WTC11 (cell line): ENCODE measurements around the gene MTA1. TPM values are rescaled to one million over a fixed set of nuclear protein-coding genes. Genes with fewer than 3 reads are reported as not detected.

ENCODE experiments used
- ATAC-seq: fragments of 200-7000 bp; cut with Tn5 transposase; 2 replicates; pipeline ENCODE4 v1.10.0; 2021; ENCODE audit warnings: mild to moderate bottlenecking, moderate library complexity
- CTCF ChIA-PET: fragments of 300-600 bp; sonication (Branson Sonifier 250); formaldehyde crosslinking; loops from one replicate; lab custom pipeline; 2021; ENCODE audit warnings: antibody characterized with exemption; lab: Charles Lee
- POLR2A ChIA-PET: fragments of 350-600 bp; sonication (Branson Sonifier 250); formaldehyde crosslinking; loops from one replicate; lab custom pipeline; 2021; ENCODE audit warnings: antibody characterized with exemption; lab: Charles Lee
- DNase-seq: peaks from one replicate; pipeline ENCODE4 v3.0.0; 2021; ENCODE audit warnings: low spot score
- H3K27ac Mint-ChIP-seq: 2 replicates; pipeline ENCODE4 v1.8.0; 2021; ENCODE audit warnings: mixed read lengths
- H3K27me3 Mint-ChIP-seq: 2 replicates; pipeline ENCODE4 v1.8.0; 2021; ENCODE audit warnings: low read depth, mild to moderate bottlenecking, moderate library complexity, mixed read lengths
- H3K36me3 Mint-ChIP-seq: 2 replicates; pipeline ENCODE4 v1.8.0; 2021; ENCODE audit warnings: mixed read lengths
- H3K4me1 Mint-ChIP-seq: 2 replicates; pipeline ENCODE4 v1.8.0; 2022; ENCODE audit warnings: mixed read lengths
- H3K4me3 Mint-ChIP-seq: 2 replicates; pipeline ENCODE4 v1.8.0; 2021; ENCODE audit warnings: mild to moderate bottlenecking, moderate library complexity, mixed read lengths
- H3K9me3 Mint-ChIP-seq: 2 replicates; pipeline ENCODE4 v1.8.0; 2021; ENCODE audit warnings: mixed read lengths
- FOXJ3 ChIP-seq: sonication (generic); formaldehyde crosslinking; IDR thresholded peaks from 2 replicates; pipeline ENCODE4 v1.9.0; 2021; ENCODE audit warnings: missing genetic modification reagents, mild to moderate bottlenecking, borderline replicate concordance
- KAT7 ChIP-seq: sonication (generic); formaldehyde crosslinking; IDR thresholded peaks from 2 replicates; pipeline ENCODE4 v1.8.1; 2023; ENCODE audit warnings: missing genetic modification reagents, mild to moderate bottlenecking, borderline replicate concordance
- NR2C2 ChIP-seq: sonication (generic); formaldehyde crosslinking; IDR thresholded peaks from 2 replicates; pipeline ENCODE4 v1.8.0; 2022; ENCODE audit warnings: mild to moderate bottlenecking, missing genetic modification reagents
- RELA ChIP-seq: sonication (generic); formaldehyde crosslinking; IDR thresholded peaks from 2 replicates; pipeline ENCODE4 v1.8.1; 2022; ENCODE audit warnings: missing genetic modification reagents, mild to moderate bottlenecking, borderline replicate concordance
- SMAD3 ChIP-seq: sonication (generic); formaldehyde crosslinking; IDR thresholded peaks from 2 replicates; pipeline ENCODE4 v1.8.0; 2022; ENCODE audit warnings: missing genetic modification reagents, mild to moderate bottlenecking, borderline replicate concordance
- TEAD1 ChIP-seq: sonication (generic); formaldehyde crosslinking; IDR thresholded peaks from 2 replicates; pipeline ENCODE4 v1.8.0; 2022; ENCODE audit warnings: mild to moderate bottlenecking, missing genetic modification reagents
- ZBTB21 ChIP-seq: sonication (generic); formaldehyde crosslinking; IDR thresholded peaks from 2 replicates; pipeline ENCODE4 v1.8.1; 2023; ENCODE audit warnings: mild to moderate bottlenecking, missing genetic modification reagents, borderline replicate concordance
- ZNF121 ChIP-seq: sonication (generic); formaldehyde crosslinking; IDR thresholded peaks from 2 replicates; pipeline ENCODE4 v1.8.0; 2023; ENCODE audit warnings: missing genetic modification reagents
- total RNA-seq: library from RNA; stranded (reverse); gene quantifications from 3 replicates; pipeline ENCODE4 v1.2.3, GENCODE V29; 2021
- TF ChIP-seq, protein P1 (sequence below): sonication (generic); formaldehyde crosslinking; IDR thresholded peaks from 2 replicates; pipeline ENCODE4 v1.8.1; 2023; ENCODE audit warnings: mild to moderate bottlenecking, missing genetic modification reagents, borderline replicate concordance
- TF ChIP-seq, protein P2 (sequence below): sonication (generic); formaldehyde crosslinking; IDR thresholded peaks from 2 replicates; pipeline ENCODE4 v1.8.0; 2023; ENCODE audit warnings: mild to moderate bottlenecking, missing genetic modification reagents
- TF ChIP-seq, protein P3 (sequence below): sonication (generic); formaldehyde crosslinking; IDR thresholded peaks from 2 replicates; pipeline ENCODE4 v1.8.0; 2022; ENCODE audit warnings: mild to moderate bottlenecking, missing genetic modification reagents
- TF ChIP-seq, protein P4 (sequence below): fragments of 250-450 bp; sonication (Bioruptor Pico); IDR thresholded peaks from 2 replicates; pipeline ENCODE4 v1.9.0; 2021; ENCODE audit warnings: mild to moderate bottlenecking, borderline replicate concordance
- TF ChIP-seq, protein P5 (sequence below): fragments of 250-450 bp; sonication (Bioruptor Pico); IDR thresholded peaks from 2 replicates; pipeline ENCODE4 v1.8.0; 2021; ENCODE audit warnings: mild to moderate bottlenecking
- TF ChIP-seq, protein P6 (sequence below): sonication (generic); formaldehyde crosslinking; IDR thresholded peaks from 2 replicates; pipeline ENCODE4 v1.8.0; 2023; ENCODE audit warnings: missing genetic modification reagents
- TF ChIP-seq, protein P7 (sequence below): sonication (generic); formaldehyde crosslinking; IDR thresholded peaks from 2 replicates; pipeline ENCODE4 v1.8.0; 2022; ENCODE audit warnings: mild to moderate bottlenecking, missing genetic modification reagents

Gene MTA1
- total RNA-seq, 1 experiment from 2014 or later, result 279 TPM

DNA sequence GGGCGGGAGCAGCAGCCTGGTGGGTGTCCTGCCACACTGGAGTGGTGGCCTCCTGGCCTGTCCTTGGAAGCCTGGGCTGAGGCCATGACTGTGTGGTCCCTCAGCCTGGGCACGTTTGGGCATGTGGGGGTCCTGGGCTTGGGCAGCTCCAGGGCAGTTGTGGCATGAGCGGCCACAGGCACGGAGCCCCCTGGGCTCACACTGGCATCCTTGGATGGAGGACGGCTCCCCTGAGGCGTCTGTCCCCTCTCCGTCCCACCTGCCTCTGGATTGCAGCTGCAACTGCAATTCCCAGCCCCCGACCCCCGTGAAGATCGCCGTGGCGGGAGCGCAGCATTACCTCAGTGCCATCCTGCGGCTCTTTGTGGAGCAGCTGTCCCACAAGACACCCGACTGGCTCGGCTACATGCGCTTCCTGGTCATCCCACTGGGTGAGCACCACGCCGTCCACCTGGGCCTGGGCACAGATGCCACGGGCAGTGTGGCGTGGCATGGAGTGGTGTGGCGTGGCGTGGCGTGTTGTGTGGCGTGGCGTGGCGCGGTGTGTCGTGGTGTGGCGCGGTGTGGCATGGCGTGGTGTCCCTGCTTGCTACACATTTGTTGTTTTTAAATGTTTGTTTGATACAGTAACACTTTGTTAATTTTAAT, 36.4 kb upstream of the MTA1 start (continued):
- TF ChIP-seq, protein P1, sequence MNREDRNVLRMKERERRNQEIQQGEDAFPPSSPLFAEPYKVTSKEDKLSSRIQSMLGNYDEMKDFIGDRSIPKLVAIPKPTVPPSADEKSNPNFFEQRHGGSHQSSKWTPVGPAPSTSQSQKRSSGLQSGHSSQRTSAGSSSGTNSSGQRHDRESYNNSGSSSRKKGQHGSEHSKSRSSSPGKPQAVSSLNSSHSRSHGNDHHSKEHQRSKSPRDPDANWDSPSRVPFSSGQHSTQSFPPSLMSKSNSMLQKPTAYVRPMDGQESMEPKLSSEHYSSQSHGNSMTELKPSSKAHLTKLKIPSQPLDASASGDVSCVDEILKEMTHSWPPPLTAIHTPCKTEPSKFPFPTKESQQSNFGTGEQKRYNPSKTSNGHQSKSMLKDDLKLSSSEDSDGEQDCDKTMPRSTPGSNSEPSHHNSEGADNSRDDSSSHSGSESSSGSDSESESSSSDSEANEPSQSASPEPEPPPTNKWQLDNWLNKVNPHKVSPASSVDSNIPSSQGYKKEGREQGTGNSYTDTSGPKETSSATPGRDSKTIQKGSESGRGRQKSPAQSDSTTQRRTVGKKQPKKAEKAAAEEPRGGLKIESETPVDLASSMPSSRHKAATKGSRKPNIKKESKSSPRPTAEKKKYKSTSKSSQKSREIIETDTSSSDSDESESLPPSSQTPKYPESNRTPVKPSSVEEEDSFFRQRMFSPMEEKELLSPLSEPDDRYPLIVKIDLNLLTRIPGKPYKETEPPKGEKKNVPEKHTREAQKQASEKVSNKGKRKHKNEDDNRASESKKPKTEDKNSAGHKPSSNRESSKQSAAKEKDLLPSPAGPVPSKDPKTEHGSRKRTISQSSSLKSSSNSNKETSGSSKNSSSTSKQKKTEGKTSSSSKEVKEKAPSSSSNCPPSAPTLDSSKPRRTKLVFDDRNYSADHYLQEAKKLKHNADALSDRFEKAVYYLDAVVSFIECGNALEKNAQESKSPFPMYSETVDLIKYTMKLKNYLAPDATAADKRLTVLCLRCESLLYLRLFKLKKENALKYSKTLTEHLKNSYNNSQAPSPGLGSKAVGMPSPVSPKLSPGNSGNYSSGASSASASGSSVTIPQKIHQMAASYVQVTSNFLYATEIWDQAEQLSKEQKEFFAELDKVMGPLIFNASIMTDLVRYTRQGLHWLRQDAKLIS (CRISPR knock-in tag), result no peak
- TF ChIP-seq ZBTB21, result no peak
- TF ChIP-seq KAT7 (CRISPR knock-in tag), result no peak
- TF ChIP-seq, protein P2, sequence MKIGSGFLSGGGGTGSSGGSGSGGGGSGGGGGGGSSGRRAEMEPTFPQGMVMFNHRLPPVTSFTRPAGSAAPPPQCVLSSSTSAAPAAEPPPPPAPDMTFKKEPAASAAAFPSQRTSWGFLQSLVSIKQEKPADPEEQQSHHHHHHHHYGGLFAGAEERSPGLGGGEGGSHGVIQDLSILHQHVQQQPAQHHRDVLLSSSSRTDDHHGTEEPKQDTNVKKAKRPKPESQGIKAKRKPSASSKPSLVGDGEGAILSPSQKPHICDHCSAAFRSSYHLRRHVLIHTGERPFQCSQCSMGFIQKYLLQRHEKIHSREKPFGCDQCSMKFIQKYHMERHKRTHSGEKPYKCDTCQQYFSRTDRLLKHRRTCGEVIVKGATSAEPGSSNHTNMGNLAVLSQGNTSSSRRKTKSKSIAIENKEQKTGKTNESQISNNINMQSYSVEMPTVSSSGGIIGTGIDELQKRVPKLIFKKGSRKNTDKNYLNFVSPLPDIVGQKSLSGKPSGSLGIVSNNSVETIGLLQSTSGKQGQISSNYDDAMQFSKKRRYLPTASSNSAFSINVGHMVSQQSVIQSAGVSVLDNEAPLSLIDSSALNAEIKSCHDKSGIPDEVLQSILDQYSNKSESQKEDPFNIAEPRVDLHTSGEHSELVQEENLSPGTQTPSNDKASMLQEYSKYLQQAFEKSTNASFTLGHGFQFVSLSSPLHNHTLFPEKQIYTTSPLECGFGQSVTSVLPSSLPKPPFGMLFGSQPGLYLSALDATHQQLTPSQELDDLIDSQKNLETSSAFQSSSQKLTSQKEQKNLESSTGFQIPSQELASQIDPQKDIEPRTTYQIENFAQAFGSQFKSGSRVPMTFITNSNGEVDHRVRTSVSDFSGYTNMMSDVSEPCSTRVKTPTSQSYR, result no peak
- TF ChIP-seq, protein P3, sequence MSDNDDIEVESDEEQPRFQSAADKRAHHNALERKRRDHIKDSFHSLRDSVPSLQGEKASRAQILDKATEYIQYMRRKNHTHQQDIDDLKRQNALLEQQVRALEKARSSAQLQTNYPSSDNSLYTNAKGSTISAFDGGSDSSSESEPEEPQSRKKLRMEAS (CRISPR knock-in tag), result no peak

DNA sequence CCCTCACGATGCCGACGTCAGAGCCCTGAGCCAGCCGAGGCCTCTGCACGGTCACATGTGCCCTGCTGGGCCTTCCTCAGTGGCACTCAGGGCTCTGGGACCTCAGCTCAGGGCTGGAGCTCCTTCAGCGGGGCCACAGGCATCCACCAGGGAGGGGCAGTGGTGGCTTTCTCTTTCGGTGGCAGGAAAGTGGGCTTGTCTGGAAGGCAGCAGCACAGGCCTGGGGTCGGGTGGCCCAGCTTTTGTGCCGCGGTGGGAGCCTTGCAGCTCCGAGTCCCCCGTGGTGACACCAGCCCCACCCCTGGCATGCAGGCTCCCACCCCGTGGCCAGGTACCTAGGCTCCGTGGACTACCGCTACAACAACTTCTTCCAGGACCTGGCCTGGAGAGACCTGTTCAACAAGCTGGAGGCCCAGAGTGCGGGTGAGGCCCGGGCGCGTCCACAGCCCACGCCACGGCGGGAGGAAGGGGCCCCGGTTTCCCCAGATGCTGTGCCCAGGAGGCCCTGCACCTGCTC, 35.5 kb upstream of the MTA1 start:
- Mint-ChIP-seq H3K36me3 (peaks cover 19% of the 10 kb centered on the region), H3K9me3 (no peaks in the 10 kb centered on the region), H3K27ac (no peak overlapping the region), H3K4me1 (no peaks in the 10 kb centered on the region), H3K4me3 (no peak overlapping the region), H3K27me3 (no peaks in the 10 kb centered on the region)
- ChIA-PET POLR2A (no interaction called here), CTCF (no interaction called here)
- no peak for ATAC-seq
- no peak for DNase-seq
- no peak for TF ChIP-seq FOXJ3 (CRISPR knock-in tag)
- TF ChIP-seq, protein P4, sequence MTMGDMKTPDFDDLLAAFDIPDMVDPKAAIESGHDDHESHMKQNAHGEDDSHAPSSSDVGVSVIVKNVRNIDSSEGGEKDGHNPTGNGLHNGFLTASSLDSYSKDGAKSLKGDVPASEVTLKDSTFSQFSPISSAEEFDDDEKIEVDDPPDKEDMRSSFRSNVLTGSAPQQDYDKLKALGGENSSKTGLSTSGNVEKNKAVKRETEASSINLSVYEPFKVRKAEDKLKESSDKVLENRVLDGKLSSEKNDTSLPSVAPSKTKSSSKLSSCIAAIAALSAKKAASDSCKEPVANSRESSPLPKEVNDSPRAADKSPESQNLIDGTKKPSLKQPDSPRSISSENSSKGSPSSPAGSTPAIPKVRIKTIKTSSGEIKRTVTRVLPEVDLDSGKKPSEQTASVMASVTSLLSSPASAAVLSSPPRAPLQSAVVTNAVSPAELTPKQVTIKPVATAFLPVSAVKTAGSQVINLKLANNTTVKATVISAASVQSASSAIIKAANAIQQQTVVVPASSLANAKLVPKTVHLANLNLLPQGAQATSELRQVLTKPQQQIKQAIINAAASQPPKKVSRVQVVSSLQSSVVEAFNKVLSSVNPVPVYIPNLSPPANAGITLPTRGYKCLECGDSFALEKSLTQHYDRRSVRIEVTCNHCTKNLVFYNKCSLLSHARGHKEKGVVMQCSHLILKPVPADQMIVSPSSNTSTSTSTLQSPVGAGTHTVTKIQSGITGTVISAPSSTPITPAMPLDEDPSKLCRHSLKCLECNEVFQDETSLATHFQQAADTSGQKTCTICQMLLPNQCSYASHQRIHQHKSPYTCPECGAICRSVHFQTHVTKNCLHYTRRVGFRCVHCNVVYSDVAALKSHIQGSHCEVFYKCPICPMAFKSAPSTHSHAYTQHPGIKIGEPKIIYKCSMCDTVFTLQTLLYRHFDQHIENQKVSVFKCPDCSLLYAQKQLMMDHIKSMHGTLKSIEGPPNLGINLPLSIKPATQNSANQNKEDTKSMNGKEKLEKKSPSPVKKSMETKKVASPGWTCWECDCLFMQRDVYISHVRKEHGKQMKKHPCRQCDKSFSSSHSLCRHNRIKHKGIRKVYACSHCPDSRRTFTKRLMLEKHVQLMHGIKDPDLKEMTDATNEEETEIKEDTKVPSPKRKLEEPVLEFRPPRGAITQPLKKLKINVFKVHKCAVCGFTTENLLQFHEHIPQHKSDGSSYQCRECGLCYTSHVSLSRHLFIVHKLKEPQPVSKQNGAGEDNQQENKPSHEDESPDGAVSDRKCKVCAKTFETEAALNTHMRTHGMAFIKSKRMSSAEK (CRISPR knock-in tag), result no peak
- TF ChIP-seq ZNF121 (CRISPR knock-in tag), result no peak
- TF ChIP-seq, protein P5, sequence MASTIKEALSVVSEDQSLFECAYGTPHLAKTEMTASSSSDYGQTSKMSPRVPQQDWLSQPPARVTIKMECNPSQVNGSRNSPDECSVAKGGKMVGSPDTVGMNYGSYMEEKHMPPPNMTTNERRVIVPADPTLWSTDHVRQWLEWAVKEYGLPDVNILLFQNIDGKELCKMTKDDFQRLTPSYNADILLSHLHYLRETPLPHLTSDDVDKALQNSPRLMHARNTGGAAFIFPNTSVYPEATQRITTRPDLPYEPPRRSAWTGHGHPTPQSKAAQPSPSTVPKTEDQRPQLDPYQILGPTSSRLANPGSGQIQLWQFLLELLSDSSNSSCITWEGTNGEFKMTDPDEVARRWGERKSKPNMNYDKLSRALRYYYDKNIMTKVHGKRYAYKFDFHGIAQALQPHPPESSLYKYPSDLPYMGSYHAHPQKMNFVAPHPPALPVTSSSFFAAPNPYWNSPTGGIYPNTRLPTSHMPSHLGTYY (CRISPR knock-in tag), result no peak
- TF ChIP-seq NR2C2 (CRISPR knock-in tag), result no peak
- TF ChIP-seq, protein P2, result no peak
- TF ChIP-seq, protein P6, sequence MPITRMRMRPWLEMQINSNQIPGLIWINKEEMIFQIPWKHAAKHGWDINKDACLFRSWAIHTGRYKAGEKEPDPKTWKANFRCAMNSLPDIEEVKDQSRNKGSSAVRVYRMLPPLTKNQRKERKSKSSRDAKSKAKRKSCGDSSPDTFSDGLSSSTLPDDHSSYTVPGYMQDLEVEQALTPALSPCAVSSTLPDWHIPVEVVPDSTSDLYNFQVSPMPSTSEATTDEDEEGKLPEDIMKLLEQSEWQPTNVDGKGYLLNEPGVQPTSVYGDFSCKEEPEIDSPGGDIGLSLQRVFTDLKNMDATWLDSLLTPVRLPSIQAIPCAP (CRISPR knock-in tag), result no peak
- TF ChIP-seq, protein P7, sequence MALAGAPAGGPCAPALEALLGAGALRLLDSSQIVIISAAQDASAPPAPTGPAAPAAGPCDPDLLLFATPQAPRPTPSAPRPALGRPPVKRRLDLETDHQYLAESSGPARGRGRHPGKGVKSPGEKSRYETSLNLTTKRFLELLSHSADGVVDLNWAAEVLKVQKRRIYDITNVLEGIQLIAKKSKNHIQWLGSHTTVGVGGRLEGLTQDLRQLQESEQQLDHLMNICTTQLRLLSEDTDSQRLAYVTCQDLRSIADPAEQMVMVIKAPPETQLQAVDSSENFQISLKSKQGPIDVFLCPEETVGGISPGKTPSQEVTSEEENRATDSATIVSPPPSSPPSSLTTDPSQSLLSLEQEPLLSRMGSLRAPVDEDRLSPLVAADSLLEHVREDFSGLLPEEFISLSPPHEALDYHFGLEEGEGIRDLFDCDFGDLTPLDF (CRISPR knock-in tag), result no peak
- no peak for TF ChIP-seq TEAD1 (CRISPR knock-in tag)
- TF ChIP-seq SMAD3 (CRISPR knock-in tag), result no peak
- no peak for TF ChIP-seq RELA (CRISPR knock-in tag)
